GM12878 (cell line): ENCODE data around the gene ZNF213. TPM values are rescaled to one million over a fixed set of nuclear protein-coding genes. Genes with fewer than 3 reads are reported as not detected.

ENCODE experiments used
- ATF2 ChIP-seq: IDR thresholded peaks from 2 replicates; pipeline ENCODE4 v1.6.1; 2012; ENCODE audit warnings: low read length, inconsistent platforms
- BCLAF1 ChIP-seq: fragments of 450-650 bp; IDR thresholded peaks from 2 replicates; pipeline ENCODE4 v1.6.1; 2017; ENCODE audit warnings: antibody characterized with exemption, mild to moderate bottlenecking, moderate library complexity
- CREB1 ChIP-seq: IDR thresholded peaks from 2 replicates; pipeline ENCODE4 v1.6.1; 2012; ENCODE audit warnings: low read depth, mild to moderate bottlenecking, inconsistent platforms
- E4F1 ChIP-seq: fragments of 450-650 bp; IDR thresholded peaks from 2 replicates; pipeline ENCODE4 v1.6.1; 2018; ENCODE audit warnings: borderline replicate concordance, mild to moderate bottlenecking; ENCODE audit not compliant: partially characterized antibody
- ETV6 ChIP-seq, 2 experiments: fragments of 450-650 bp in 1 of 2; IDR thresholded peaks in 1 of 2; conservative IDR thresholded peaks in 1 of 2; 2 replicates each; pipeline ENCODE4 v1.6.1; 2014; ENCODE audit warnings: antibody characterized with exemption in 1 of 2, borderline replicate concordance in 1 of 2, low read depth in 1 of 2, mild to moderate bottlenecking in 1 of 2, moderate library complexity in 1 of 2
- HDAC2 ChIP-seq: fragments of 200-600 bp; sonication (generic); IDR thresholded peaks from 2 replicates; pipeline ENCODE4 v1.6.1; 2017
- JUND ChIP-seq: IDR thresholded peaks from 2 replicates; pipeline ENCODE4 v1.6.1; 2012; ENCODE audit warnings: low read depth, mild to moderate bottlenecking, low read length, improper control_type of control experiment, moderate library complexity
- KAT2A ChIP-seq: conservative IDR thresholded peaks from 2 replicates; pipeline ENCODE4 v1.6.1; 2011; ENCODE audit warnings: low read depth, low read length; ENCODE audit not compliant: control insufficient read depth
- MXI1 ChIP-seq: fragments of 150-350 bp; IDR thresholded peaks from 2 replicates; pipeline ENCODE4 v1.6.1; 2011; ENCODE audit warnings: low read depth, mild to moderate bottlenecking, inconsistent platforms, low read length, improper control_type of control experiment
- NR2C1 ChIP-seq: fragments of 450-650 bp; IDR thresholded peaks from 2 replicates; pipeline ENCODE4 v1.6.1; 2017; ENCODE audit warnings: antibody characterized with exemption, mild to moderate bottlenecking, moderate library complexity
- PAX8 ChIP-seq: fragments of 450-650 bp; IDR thresholded peaks from 2 replicates; pipeline ENCODE4 v1.6.1; 2017; ENCODE audit warnings: mild to moderate bottlenecking, moderate library complexity
- PBX3 ChIP-seq: IDR thresholded peaks from 2 replicates; pipeline ENCODE4 v1.6.1; 2011; ENCODE audit warnings: mild to moderate bottlenecking, low read depth, low read length, moderate library complexity; ENCODE audit not compliant: insufficient replicate concordance
- SIX5 ChIP-seq: IDR thresholded peaks from 2 replicates; pipeline ENCODE4 v1.6.1; 2011; ENCODE audit warnings: mild to moderate bottlenecking, low read depth, low read length, moderate library complexity; ENCODE audit not compliant: severe bottlenecking
- SP1 ChIP-seq: IDR thresholded peaks from one replicate; pipeline ENCODE4 v1.6.1; 2011; ENCODE audit warnings: low read depth, low read length
- SREBF2 ChIP-seq: IDR thresholded peaks from 2 replicates; pipeline ENCODE4 v1.6.1; 2012; ENCODE audit warnings: mild to moderate bottlenecking, low read length
- TCF3 ChIP-seq: IDR thresholded peaks from 2 replicates; pipeline ENCODE4 v1.6.1; 2012; ENCODE audit warnings: low read depth, mild to moderate bottlenecking, low read length, borderline replicate concordance; ENCODE audit not compliant: insufficient read depth
- USF2 ChIP-seq: IDR thresholded peaks from 2 replicates; pipeline ENCODE4 v1.6.1; 2011; ENCODE audit warnings: low read depth, low read length, improper control_type of control experiment, borderline replicate concordance
- YBX1 ChIP-seq: fragments of 450-650 bp; IDR thresholded peaks from 2 replicates; pipeline ENCODE4 v1.6.1; 2016; ENCODE audit warnings: antibody characterized with exemption
- YY1 ChIP-seq: IDR thresholded peaks from 2 replicates; pipeline ENCODE4 v1.6.1; 2011; ENCODE audit warnings: low read depth, mild to moderate bottlenecking, low read length
- ZSCAN29 ChIP-seq: fragments of 450-650 bp; IDR thresholded peaks from 2 replicates; pipeline ENCODE4 v1.6.1; 2017; ENCODE audit warnings: mild to moderate bottlenecking, moderate library complexity
- polyA plus RNA-seq, 11 experiments: library from polyadenylated mRNA; depleted of rRNA in 4 of 11; unstranded in 6 of 11; stranded (reverse) in 5 of 11; fragments of >200 nt; fragmentation: Nextera tagmentation in 4 of 11; fragmentation: Illumina TruSeq in 1 of 11; extraction: Ambion mirVana in 4 of 11; extraction: Trizol in 1 of 11; gene quantifications; 1 replicate in 1 of 11; 2 replicates in 10 of 11; pipeline versions ENCODE4 v1.2.1 to v1.2.3, GENCODE V29; 2011 to 2016; ENCODE audit warnings: inconsistent platforms in 2 of 11, missing spikeins in 2 of 11, low read depth in 1 of 11
- total RNA-seq, 4 experiments: library from RNA; depleted of rRNA in 3 of 4; stranded (reverse); fragments of >200 nt in 3 of 4; fragmentation: Illumina TruSeq in 1 of 4; extraction: Trizol in 1 of 4; gene quantifications; 2 replicates each; pipeline versions ENCODE4 v1.2.1 to v1.2.3, GENCODE V29; 2013 to 2021

ZNF213 gene
- total and polyA plus RNA-seq, 10 of the 15 experiments (the other 5 are each of a cell fraction or from before 2014, with no cell fraction given): 0.53 to 9.4 (median 1.1) TPM

GRCh38 chr16:3123986-3124886, 10.6 kb upstream of the ZNF213 start (continued):
- peak; percentile 16 for TF ChIP-seq PBX3
- TF ChIP-seq ETV6 (conservative IDR thresholded peaks at IDR 0.05 in 1 of 2, IDR thresholded peaks at IDR 0.05 in 1 of 2; ENCODE audit: borderline replicate concordance in 1 of 2, low read depth in 1 of 2): no peak
- TF ChIP-seq CREB1: peak; percentile 41; the same call in 1 of the 2 replicates
- TF ChIP-seq SIX5: no peak
- TF ChIP-seq BCLAF1: no peak
- no peak for TF ChIP-seq JUND
- TF ChIP-seq ATF2: no peak
- TF ChIP-seq SP1: peak; percentile 77
- peak; percentile 54 for TF ChIP-seq E4F1
- no peak for TF ChIP-seq PAX8
- peak; percentile 86 for TF ChIP-seq MXI1
- TF ChIP-seq TCF3: 0 out of 2 replicates have a peak, but pooled peaks have one; percentile 56
- no peak for TF ChIP-seq ZSCAN29
- no peak for TF ChIP-seq YBX1
- TF ChIP-seq HDAC2: no peak
- peak; percentile 91 for TF ChIP-seq YY1
- no peak for TF ChIP-seq KAT2A
- TF ChIP-seq NR2C1: no peak
- no peak for TF ChIP-seq SREBF2
- TF ChIP-seq USF2: no peak
